Measurements from ENCODE around the gene NUP58.

NUP58 gene

GRCh38 chr13:25378528-25378927 lies 77.1 kb downstream of the NUP58 start:
- DNase-seq = no peak

DNA sequence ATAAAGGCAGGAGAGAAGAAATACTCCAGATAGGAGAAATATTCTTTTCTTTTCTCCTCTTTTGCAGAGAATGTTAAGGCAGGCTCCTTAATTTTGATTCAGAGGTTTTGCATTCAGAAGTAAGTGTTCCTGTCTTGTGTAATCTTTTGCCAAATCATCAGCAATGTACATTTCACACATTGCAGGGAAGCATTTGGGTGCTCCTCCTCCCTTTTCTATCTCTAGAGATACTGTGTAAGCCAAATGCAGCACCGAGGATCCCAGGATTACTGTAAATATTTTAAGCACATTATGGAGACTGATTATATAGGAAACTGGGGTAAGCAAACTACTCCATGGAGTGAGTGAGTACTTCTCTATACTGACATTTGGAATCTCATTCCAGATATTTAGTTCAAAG lies 77.6 kb downstream of the NUP58 start:
- DNase-seq = no peak

DNA sequence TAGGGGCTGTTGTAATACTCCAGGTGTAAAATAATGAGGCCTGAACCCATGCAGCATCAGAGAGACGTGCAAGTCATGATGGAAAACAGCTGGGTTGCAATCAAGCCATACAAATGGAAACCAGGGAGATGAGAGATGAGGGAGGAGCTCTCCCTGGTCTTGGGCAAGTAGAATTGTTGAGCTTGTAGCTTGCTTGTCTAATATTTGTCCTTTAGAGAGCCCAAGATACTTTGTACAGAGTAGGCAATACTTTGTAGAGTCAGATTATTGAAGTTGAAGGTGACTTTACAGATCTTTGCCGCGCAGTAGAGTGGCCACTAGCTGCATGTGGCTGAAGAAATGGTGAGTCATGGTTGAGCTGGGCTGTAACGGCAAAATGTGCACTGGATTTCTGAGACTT lies 78.7 kb downstream of the NUP58 start:
- no peak for DNase-seq

DNA sequence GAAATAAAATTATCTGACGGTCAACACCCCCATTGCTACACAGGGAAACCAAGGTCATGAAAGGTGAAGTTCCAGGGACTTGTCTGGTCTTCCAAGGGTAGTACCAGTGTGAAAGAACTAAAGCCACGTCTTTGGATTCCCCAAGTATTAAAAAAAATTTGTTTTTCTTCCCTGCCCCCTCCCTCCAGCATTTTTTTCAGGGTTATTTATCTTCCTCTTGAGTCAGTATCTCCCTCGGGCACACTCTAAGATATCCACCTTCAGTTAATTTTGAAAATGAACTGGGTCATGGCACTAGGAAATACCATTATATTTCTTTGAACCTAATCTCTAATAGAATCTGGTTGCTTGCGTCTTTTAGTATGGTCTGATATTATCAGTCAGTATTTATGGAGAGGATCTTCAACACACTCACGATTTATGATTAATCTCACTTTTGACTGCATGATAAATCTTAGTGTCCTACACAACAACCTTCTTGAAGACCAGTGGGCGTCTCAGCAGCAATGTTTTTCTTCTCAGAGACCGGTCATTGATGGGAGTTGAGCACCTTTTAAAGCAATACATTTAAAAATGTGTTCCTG lies 79.4 kb downstream of the NUP58 start:
- DNase-seq = no peak

- DNase-seq = no peak
These were observed 83.5 kb downstream of the NUP58 start for GRCh38 chr13:25384758-25385410.

DNA sequence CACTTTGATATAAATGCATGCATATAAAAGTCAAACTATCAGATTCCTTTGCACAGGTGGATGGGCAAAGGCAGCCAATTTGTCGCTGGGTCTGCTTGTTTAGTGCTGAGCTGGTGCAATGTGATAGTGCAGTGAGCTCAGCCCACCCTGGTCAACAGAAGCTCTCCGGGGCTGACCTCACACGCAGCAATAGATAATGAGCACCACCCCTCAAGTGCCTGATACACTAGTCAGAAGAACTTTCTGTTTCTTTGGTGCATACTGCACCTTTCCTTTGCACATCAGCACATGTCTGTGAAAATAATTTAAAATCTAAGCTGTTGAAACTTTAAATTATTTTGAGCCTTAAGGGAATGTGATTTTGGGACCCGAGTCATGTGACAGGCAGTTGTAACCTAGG lies 90.5 kb downstream of the NUP58 start:
- DNase-seq = no peak

Data from activated CD4-positive, alpha-beta T cell treated with anti-CD3 and anti-CD28 coated beads, Interleukin-2, amount 50 U/mL, for 4 hours (primary cell).